ENCODE results near the gene SELENOT. TPM values are rescaled to one million over a fixed set of nuclear protein-coding genes. Genes with fewer than 3 reads are reported as not detected.

Gene SELENOT
- total RNA-seq, 1 donor from 2014 or later = 70.0 TPM

DNA sequence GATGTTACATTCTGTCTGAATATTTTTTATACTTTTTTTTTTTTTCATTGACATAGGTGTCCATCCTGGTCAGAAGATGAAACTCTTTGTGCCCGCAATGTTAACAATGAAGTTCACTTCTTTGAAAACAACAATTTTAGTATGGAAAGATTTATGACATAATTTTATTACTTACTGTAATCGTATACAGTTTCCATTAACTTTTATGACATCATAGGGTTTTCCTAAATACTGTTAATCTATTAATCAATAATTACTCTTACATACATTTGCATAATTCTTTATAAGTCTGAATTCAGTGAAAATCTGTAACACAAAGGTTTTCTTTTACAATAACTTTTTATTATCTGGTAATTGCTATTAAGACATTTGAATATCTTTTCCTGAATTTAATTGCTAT lies 38.9 kb upstream of the SELENOT start:
- no peak overlapping the region for H3K4me3 ChIP-seq
- no peak for TF ChIP-seq POLR2AphosphoS5 (IDR thresholded peaks at IDR 0.05; ENCODE audit: insufficient read depth in 1 of 2, low read depth in 1 of 2)
- no peak for TF ChIP-seq POLR2A (IDR thresholded peaks at IDR 0.05)
- TF ChIP-seq, protein P1, sequence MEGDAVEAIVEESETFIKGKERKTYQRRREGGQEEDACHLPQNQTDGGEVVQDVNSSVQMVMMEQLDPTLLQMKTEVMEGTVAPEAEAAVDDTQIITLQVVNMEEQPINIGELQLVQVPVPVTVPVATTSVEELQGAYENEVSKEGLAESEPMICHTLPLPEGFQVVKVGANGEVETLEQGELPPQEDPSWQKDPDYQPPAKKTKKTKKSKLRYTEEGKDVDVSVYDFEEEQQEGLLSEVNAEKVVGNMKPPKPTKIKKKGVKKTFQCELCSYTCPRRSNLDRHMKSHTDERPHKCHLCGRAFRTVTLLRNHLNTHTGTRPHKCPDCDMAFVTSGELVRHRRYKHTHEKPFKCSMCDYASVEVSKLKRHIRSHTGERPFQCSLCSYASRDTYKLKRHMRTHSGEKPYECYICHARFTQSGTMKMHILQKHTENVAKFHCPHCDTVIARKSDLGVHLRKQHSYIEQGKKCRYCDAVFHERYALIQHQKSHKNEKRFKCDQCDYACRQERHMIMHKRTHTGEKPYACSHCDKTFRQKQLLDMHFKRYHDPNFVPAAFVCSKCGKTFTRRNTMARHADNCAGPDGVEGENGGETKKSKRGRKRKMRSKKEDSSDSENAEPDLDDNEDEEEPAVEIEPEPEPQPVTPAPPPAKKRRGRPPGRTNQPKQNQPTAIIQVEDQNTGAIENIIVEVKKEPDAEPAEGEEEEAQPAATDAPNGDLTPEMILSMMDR (IDR thresholded peaks at IDR 0.05) = no peak
- no peaks in the 10 kb centered on the region for H3K27me3 ChIP-seq
- no peak for DNase-seq (ENCODE audit: extremely low spot score in 2 of 2)
- no peaks in the 10 kb centered on the region for H3K4me1 ChIP-seq
- H3K36me3 ChIP-seq = peaks cover 0 to 36% of the 10 kb centered on the region in 2 donors
- intact Hi-C loops (cut with DNase I) = no loop called here
- H3K9me3 ChIP-seq = no peaks in the 10 kb centered on the region
- no peak overlapping the region for H3K27ac ChIP-seq

DNA sequence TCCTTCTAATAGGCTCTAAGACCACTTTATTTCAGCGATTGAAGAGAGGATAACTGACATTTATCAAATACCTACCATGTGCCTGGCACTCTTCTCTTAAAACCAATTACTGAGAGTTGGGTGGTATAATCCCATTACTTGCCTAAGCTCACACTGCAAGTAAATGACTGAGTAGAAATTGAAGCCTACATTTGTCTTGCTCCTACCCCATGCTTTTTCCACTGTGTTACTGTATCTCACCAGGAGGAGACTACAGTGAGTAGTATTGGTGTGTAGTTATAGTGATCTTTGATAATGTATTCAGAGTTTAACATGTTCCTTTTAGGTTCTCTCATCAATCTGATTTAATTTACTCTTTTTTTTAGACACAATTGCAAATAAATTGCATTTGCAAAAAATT lies 35.8 kb upstream of the SELENOT start:
- no peak for TF ChIP-seq POLR2A (IDR thresholded peaks at IDR 0.05)
- no peak for TF ChIP-seq POLR2AphosphoS5 (IDR thresholded peaks at IDR 0.05; ENCODE audit: insufficient read depth in 1 of 2, low read depth in 1 of 2)
- TF ChIP-seq, protein P1 (IDR thresholded peaks at IDR 0.05) = no peak
- H3K36me3 ChIP-seq = peaks cover 0 to 58% of the 10 kb centered on the region in 2 donors

DNA sequence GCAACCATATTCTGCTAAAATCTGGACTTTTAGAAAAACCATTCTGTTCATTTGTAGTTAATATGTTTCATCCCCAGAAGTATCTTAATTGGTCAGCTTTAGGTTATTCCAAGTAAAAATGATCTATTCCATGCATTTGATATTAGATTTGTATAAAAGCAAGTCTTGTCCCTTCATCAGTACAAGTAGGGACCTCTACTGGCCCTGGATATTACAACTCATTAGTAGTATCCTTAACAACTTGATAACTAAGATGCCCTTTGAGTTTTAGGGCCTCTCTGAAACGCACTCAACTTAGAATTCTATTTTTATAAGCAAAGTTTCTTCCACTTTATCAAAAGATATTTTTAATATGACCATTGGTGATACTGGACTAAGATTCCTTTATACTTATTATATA lies 25.3 kb upstream of the SELENOT start:
- H3K27ac ChIP-seq = no peak overlapping the region
- TF ChIP-seq, protein P1 (IDR thresholded peaks at IDR 0.05) = no peak
- no peak for TF ChIP-seq POLR2AphosphoS5 (IDR thresholded peaks at IDR 0.05; ENCODE audit: insufficient read depth in 1 of 2, low read depth in 1 of 2)
- no peak for TF ChIP-seq POLR2A (IDR thresholded peaks at IDR 0.05)
- H3K36me3 ChIP-seq = peaks cover 0 to 28% of the 10 kb centered on the region in 2 donors
- no peaks in the 10 kb centered on the region for H3K27me3 ChIP-seq
- H3K9me3 ChIP-seq = no peaks in the 10 kb centered on the region
- no peak for DNase-seq (ENCODE audit: extremely low spot score in 2 of 2)
- no peaks in the 10 kb centered on the region for H3K4me1 ChIP-seq
- H3K4me3 ChIP-seq = no peak overlapping the region
- intact Hi-C loops (cut with DNase I) = no loop called here

More for the DNA sequence above, 35.8 kb upstream of the SELENOT start:
- Histone ChIP-seq H3K27me3 (no peaks in the 10 kb centered on the region), H3K27ac (no peak overlapping the region), H3K4me3 (no peak overlapping the region), H3K4me1 (no peaks in the 10 kb centered on the region), H3K9me3 (no peaks in the 10 kb centered on the region)
- DNase-seq (ENCODE audit: extremely low spot score in 2 of 2) = no peak
- intact Hi-C loops (cut with DNase I) = no loop called here

DNA sequence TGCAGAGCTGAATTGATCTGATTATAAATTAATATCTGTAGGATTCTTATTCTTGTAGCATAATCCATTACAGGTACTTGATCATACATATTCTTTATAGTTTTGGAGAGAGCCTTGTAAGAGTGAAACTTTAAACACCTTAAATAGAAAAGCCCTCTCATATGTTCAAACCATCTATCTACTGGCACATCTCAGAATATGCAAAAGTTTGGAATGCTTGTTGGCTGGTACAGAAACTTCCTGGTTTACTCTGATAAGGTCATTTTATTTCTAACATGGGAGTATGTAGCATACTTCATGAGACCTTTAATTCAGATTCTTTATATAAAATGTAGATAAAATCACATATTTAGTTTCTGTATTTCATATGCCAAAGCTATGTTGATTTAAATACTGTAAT lies 21.9 kb upstream of the SELENOT start:
- intact Hi-C loops (cut with DNase I) = no loop called here
- no peak for DNase-seq (ENCODE audit: extremely low spot score in 2 of 2)
- Histone ChIP-seq H3K27me3 (no peaks in the 10 kb centered on the region), H3K4me3 (no peak overlapping the region), H3K27ac (no peak overlapping the region), H3K36me3 (peaks cover 0 to 43% of the 10 kb centered on the region in 2 donors), H3K9me3 (no peaks in the 10 kb centered on the region), H3K4me1 (no peaks in the 10 kb centered on the region)
- TF ChIP-seq, protein P1 (IDR thresholded peaks at IDR 0.05) = no peak
- TF ChIP-seq POLR2A (IDR thresholded peaks at IDR 0.05) (no peak), POLR2AphosphoS5 (IDR thresholded peaks at IDR 0.05; ENCODE audit: insufficient read depth in 1 of 2, low read depth in 1 of 2) (no peak)

DNA sequence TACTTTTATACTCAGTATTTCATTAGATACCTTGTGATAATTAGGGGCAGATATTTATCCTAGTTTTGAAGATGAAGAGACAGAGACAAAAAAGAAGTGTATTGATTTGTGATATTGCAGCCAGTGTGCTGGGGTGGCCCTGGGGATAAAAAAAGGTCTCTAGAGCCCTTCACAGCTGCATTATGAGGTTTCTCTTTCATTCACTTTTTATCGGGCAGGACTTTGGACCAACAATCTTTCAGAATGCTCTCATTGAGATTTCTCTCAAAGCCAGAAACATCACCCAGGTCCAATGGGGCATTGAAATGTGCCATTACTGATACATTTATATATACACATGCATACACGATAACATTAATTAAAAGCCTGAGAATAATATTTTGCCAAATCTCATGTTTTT lies 20.5 kb upstream of the SELENOT start:
- H3K9me3 ChIP-seq = no peaks in the 10 kb centered on the region
- H3K4me3 ChIP-seq = no peak overlapping the region
- no peaks in the 10 kb centered on the region for H3K27me3 ChIP-seq
- TF ChIP-seq, protein P1 (IDR thresholded peaks at IDR 0.05) = no peak
- no peak for TF ChIP-seq POLR2A (IDR thresholded peaks at IDR 0.05)
- TF ChIP-seq POLR2AphosphoS5 (IDR thresholded peaks at IDR 0.05; ENCODE audit: insufficient read depth in 1 of 2, low read depth in 1 of 2) = no peak
- no peaks in the 10 kb centered on the region for H3K4me1 ChIP-seq
- DNase-seq (ENCODE audit: extremely low spot score in 2 of 2) = no peak
- intact Hi-C loops (cut with DNase I) = no loop called here
- H3K36me3 ChIP-seq = peaks cover 0 to 33% of the 10 kb centered on the region in 2 donors
- H3K27ac ChIP-seq = no peak overlapping the region
